Dermis blood vessel endothelial cell (primary cell): ENCODE results near the gene ACSS1. TPM values are rescaled to one million over a fixed set of nuclear protein-coding genes. Genes with fewer than 3 reads are reported as not detected.

Experiments used
- DNase-seq: peaks from one replicate; pipeline ENCODE4 v3.0.0; 2010
- total RNA-seq: library from RNA; depleted of rRNA; stranded (reverse); fragments of >200 nt; gene quantifications from 2 replicates; pipeline ENCODE4 v1.2.3, GENCODE V29; 2014

Gene ACSS1
- total RNA-seq, 1 donor from 2014 or later = 52.1 TPM

DNA sequence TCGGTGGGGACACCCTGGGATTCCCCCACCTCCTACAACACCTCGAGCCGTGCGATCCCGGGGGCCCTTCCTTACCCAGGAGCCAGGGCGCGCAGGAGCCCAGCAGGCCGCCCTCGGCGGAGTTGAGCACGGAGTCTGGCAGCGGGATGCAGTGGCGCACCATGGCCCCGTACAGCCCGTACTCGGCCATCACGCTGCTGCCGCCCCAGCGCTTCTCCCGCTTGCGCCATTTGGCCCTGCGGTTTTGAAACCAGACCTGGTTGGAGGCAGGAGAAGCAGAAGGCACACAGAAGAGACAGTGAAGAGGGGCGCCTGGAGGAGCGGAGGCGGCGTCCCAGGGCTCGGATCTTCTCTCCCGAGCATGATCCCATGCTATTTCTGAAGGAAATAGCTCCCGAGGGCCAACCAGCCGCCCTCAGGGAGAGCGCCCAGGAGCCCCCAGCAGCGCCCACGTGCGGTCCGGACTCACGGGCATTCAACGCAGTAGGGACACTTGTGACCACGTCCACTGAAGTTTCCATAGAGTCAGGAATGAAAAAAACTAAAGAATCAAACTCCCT is 19.8 kb upstream of the ACSS1 start:
- no peak for DNase-seq

DNA sequence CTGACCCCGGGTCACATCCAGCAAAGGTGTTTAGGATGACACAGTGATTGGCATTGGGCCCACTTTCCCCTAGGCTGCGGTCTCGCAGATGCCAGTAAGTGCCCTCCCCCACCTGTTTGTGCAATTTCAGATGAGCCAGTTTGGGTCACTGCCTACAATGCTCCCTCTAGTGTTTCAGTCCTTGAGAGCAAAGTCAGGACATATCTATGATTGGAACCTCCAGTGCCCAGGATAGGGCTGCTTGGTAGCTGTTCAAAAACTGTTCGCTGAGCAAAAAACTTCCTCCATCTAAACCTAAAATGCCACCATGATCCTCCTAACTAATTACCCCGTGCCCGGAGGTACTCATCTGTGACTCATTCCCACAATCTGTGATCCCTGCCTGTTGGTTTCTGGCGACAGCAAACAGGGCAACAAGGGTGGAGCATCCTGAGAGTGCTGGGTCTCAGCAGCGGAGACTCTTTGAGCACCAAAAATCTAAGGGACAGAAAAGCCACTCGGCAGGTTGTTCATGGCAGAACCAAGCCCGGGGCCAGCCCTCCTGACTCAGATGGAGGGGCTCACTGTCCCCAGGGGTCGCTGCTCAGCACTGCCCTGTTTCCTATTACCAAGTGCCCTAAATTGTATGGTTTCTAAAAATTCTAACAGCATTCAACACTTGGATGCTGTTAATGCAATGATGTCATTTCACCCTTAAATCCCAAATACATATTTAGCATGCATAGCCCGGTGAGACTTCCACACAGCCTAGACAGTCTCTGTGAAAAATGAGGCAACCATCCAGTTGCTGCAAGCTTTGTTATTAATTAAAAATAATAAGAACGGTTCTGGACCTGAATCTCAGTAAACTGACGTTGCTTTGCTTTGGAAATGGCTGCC is 19.0 kb upstream of the ACSS1 start:
- DNase-seq = peak; percentile 24

DNA sequence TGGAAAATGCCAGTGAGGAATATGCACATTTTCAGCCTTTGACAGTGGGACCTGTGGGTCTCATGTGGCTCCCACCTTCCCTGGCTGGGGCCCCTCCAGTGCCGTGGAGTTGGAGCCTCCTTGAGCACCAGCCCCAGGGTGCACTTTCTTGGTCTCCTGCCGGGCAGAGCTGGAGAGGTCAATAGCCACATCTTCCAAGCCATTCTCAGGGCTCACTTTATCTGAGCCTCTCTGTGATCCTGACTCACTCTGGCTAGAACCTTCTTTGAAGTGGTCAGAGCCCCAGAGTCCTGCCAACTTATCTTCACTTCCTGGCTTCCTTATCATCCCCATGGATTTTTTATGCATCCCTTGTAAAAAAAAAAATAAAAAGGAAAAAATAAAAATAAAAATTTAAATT is 18.3 kb upstream of the ACSS1 start:
- no peak for DNase-seq

DNA sequence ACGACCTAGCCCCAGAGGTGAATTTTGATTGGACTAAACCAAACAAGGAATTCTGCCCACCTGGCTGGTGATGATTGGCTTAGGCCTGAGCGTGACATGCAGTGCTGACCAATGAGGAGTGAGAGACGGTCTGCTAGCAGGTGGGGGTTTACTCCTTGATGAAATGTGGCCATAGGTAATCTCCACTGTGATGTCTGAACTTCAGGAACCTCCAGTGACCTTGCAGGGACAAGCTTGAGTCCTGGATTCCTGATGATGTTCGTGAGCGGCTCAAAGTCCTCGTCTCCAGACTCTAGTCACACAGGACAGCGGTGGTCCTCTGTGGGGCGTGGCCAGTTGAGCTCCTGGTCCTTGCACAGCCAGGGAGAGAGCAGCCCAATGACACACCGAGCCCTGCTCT is 15.6 kb upstream of the ACSS1 start:
- no peak for DNase-seq

DNA sequence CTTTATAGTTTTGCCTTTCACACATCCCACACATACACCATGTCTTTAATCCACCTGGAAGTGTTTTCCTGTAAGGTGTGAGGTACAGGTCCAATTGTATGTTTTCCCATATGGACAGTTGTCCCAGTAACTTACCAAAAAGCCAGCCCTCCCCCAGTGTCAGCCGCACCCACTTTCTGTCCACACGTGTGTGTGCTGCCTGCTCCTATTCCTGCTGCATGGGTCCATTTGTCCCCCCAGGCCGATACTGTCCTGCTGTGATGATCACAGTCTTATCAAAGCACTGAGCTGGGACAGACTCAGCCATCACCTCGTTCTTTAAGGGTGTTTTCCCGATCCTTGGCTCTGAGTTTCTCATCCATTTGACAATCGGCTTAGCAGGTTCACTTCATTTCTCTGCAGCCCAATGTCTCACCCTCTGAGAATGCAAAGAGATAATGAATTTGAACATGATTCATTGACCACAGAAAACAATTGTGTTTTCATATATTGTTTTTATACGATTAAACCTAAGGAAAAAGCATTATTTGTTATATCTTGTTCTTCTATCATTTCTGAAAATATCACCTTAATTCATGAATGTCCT is 14.4 kb upstream of the ACSS1 start:
- DNase-seq = no peak

DNA sequence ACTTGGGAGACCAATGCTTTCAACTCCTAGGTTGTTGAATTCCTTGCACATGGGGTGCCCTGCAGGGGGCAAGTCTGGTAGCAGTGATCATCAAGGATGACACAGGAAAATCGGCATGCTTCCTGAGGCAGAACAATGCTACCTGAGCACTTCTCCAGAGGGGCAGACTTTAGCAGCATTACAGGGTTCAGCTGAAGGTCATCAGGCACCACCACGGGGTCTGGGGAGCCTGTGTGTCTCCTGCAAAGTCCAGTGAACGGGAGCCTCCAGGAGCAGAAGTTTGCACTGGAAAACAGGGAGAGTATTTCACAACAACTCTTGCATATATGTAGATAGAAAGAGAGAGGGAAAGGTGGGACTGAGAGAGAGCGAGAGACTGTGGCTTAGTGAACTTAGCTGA is 13.8 kb upstream of the ACSS1 start:
- no peak for DNase-seq

DNA sequence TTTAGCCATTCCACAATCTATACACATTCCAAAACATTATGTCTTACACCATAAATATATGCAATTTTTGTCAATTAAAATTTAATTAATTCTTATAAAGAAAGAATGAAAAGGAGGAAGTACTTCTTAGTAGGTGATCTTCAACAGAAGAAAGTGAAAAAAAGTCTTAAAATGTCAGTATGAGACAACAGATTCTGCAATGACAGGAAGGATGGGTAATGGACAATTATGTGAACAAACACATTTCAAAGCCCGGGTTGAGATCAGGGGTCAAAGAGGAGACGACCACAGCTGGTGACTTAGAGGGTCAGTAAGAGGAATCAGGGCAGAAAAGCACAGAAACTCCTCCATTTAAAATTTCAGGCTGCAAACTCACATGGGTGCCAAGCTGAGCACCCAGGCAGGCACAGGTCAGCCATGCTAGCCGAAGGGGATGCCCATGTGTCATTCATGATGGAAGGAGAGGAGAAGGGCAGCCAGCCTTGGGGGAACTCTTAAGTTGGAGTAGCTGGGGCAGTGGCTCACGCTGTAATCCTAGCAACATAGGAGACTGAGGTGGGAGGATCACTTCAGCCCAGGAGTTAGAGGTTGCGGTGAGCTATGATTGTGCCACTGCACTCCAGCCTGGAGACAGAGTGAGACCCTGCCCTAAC is 13.0 kb upstream of the ACSS1 start:
- no peak for DNase-seq

DNA sequence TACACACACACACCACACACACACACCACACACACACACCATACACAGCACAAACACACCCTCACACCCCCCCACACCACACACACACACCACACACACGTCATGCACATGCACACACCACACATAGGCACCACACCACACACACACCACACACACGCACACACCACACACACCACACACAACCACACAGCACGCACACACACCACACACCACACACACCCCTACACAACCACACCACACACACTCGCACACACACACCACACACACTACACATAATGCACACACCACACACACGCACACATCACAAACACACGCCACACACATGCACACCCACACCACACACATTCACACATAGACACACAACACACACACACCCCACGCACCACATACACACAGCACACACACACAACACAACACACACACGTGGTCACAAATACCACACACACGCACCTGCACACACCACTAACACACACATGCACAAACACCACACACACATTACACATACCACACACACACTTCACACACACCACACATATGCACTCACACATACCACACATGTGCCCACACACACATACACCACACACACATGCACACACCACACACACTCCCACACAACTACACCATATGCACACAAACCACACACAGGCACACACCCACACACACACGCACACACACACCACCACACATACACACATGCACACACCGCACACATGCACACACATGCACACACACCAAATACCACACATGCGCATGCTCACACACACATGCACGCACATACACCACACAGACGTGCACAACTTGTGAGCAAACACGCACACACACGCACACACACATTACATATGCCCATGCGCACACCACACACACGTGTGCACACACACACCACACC is 9.4 kb upstream of the ACSS1 start:
- no peak for DNase-seq

DNA sequence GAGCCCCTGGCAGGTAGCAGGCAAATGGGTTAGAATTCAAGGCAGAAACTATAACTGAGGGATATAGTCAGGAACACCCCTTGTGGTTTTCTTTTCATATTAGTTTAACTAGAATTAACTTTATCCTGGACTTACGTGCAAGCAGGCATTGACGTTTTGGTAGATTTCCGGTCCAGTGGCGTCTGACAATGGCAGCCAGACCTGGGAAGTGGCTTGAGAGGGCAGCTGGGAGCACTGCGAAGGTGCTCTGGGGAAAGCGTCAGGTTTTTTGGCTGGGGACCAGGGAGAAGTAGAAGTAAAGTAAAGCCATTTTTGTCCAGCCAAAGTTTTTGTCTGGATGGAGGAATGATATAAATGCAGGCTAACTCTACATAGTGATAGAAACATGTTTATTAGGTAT is 8.4 kb upstream of the ACSS1 start:
- peak; percentile 33 for DNase-seq

DNA sequence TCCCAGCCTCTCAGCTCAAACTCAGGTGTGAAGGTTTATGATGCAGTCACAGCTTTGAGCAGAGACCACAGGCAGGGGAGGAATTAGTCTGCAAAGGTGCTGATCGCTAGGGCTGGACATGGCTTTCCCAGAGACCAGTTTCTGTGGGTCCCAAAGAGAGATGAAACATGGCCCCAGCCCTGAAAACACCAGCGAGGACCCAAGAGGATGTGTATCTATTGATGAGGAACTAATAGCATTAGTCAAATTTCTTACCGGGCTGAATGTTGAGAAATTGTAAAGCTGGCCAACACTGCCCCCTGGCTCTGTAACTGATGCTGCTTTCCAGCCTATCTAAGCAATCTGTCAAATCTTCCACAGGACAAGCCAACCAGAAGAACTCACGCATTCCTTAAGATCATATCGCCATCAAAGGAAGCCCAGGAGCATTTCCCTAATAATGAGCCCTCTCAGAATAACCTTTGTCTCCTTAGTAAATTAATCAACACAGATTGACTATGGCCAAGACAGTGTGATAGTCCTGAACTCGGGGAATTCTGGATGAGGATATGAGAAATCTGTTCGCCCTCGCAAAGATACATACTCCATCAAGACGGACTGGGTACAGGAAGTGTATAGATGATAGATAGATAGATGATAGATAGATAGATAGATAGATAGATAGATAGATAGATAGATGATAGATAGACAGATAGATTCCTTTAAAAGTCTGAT is 7.8 kb upstream of the ACSS1 start:
- peak; percentile 81 for DNase-seq

DNA sequence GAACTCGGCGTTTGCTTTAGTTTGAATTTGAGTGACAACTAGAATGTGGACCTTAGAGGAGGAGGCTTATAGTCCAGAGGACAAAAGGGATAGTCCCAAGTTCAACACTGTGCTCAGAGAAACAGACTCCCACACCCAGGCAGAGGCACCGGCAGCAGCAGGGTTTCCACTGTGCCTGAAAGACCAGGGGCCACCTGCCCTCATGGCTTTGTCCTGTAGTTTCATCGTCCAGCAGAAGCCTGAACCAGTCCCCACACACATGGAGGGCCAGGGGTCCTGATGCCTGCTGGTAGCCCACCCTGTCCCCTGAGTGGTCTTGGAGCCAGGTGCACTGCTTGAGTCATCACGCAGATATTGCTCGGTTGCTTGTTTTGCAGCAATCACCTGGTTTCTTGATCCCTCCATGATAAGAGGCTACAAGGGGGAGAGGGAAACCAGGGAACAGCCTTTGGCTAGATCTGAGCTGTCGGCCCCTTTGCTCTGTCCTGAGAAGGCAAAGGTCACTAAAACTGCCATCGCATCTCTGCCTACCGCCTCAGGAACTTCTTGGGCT is 7.2 kb upstream of the ACSS1 start:
- no peak for DNase-seq

DNA sequence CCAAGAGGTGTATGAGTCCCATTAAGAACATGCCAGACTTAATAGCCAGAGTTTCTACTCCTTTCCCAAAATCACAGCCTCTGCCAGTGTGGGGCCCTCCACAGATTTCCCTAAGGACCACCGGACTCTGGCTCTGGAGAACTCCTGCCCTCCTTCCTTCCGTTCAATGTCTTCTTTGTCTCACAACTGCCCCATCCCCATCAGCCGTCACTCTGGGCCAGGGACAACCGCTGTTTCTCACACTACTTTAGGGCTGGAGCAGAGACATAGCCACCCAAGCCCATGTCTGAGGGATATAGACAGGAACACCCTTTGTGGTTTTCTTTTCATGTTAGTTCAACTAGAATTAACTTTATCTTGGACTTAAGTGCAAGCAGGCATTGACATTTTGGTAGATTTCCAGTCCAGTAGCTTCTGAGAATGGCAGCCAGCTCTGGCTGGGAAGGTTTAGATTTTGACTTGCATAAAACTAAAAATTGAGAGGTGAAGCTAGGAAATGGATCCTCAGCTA is 6.7 kb upstream of the ACSS1 start:
- DNase-seq = no peak

DNA sequence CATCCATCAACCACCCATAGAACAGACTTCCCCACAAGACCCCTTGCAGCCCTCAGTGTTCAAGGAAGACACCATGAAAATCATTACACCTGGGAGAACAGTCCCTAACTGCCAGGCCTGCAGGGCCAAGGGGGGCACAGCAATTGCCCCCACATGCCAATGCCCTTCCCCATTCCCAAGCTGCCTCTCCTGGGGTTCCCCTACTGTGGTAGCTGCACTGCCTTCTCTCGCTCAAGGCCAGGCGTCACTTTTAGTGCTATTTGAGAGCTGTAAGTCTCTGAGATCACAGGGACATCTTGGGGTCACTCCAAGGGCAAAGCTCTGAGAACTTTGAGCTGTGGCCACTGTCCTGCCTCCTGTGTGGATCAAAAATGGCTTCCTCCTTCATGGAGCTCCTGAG is 6.0 kb upstream of the ACSS1 start:
- no peak for DNase-seq

DNA sequence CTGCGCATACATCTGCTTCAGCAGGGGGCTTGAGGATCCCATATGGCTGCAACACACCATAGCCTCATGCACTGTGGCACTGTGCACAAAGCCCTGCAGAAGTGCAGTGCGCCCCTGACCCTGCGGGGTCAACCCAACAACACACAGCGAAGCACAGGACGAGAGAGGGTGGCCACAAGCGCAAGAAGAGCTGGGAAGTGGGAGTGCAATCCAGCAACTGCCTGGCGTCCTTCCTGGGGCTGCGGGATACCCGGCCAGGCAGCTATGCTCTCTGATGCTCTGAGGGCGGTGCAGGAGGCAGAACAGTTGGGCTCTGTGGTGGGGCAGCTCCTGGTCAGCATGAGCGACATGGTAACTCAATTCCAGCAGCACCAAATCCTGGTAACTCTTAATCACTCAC is 5.6 kb upstream of the ACSS1 start:
- no peak for DNase-seq

DNA sequence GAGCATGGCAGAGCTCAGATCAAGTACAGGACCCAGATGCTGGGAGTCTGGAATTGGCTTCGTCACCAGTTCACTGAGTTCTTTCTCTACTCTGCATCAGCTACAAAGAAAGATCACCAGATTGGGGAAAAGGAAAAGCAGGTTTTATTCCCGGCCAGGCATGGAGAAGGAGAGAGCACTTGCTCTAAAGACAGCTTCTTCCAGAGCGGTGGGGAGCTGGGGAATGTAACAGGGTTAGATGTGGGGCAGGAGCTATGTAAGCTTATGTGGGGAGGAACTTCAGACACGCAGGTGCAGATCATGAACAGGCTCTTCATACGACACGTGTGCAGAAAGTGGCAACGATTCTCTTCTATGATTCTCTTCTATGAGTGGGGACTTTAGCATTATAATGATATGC is 4.9 kb upstream of the ACSS1 start:
- no peak for DNase-seq

DNA sequence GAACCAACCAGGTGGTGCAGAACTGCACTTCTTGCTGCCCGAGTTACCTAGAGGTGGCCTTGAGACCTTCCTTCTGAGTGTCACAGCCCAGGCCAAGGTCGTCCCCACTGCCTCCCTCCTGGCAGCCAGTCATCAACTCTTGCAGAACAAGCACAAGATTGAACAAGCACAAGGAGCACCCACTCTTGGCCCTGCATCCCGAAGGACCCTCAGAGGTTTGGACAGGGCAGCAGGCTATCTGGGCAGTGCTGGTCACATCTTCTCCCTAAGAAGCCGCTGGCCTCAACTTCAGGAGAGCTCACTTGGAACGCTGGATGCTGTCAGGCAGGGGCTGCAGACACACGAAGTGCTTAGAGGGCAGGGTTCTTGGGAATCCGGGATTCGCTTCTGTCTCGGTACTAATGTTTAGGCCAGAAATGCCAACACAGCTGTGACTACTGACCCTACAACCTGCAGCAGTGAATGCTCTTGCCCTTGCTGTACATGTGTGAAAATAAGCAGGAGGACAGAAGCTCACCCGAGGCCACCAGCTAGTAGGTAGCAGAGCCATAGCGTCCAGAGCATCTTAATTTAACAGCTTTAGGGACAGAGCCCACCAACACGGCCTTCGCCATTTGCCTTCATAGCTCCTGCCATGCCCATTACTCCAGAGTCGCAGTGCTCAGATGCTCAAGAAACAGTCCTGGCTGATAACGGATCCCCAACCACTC is 4.0 kb upstream of the ACSS1 start:
- no peak for DNase-seq

DNA sequence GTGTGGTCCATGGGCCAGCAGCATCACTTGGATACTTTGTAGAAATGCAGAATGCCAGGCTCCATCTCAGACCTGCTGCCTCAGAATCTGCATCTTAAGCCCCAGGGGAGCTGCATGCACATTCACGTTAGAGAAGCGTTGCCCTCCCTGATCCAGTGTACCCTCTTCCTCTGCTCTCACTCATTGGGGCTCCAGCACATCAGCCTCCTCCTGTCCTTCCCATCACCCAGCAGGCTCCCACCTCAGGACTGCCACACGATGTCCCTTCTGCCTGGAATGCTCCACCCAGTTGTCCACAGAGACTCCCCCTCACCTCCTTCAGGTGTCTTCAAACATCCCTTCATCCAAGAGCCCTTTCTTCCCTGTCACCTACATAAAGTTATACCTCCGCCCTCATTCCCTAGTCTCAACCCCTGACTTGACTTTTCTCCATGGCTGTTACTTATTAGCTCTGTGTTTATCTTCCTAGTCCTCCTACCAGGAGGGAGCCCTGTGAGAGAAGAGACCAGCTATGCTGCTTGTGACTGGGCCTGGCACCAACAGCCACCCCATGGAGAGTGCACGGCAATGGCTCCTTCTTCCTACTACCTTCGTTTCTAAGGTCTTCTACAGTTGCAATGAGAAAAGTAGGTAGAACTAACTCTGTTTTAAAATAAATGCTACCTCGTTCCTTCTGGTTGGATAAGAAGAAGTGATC is 3.3 kb upstream of the ACSS1 start:
- no peak for DNase-seq

DNA sequence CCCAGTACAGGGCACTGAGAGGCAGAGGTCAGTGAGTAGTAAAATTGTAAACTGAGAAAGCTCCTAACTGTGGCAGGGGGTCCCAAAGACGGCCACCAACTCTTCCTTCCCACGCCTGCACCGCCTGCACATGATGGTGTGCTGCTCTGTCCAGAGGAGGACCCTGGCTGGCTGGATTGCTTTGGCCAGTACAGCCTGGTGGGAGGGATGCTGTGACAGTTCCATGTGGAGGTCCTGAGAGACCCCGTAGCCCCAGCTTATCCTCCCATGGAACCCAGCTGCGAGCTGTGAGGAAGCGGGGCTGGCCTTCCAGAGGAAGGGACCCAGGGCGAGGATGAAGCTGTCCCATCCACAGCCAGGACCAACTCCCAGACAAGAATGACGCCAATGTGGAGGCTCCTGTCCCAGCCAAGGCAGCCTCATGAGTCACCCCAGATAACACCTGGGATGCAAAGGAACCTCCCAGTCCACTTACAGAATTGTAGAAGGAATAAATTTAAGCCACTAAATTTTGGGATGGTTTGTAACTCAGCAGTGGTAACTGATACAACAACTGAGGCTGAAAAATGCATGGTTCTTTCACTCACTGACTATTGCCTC is 2.0 kb upstream of the ACSS1 start:
- DNase-seq = no peak
